ENCODE results near the gene RPTOR.

DNA sequence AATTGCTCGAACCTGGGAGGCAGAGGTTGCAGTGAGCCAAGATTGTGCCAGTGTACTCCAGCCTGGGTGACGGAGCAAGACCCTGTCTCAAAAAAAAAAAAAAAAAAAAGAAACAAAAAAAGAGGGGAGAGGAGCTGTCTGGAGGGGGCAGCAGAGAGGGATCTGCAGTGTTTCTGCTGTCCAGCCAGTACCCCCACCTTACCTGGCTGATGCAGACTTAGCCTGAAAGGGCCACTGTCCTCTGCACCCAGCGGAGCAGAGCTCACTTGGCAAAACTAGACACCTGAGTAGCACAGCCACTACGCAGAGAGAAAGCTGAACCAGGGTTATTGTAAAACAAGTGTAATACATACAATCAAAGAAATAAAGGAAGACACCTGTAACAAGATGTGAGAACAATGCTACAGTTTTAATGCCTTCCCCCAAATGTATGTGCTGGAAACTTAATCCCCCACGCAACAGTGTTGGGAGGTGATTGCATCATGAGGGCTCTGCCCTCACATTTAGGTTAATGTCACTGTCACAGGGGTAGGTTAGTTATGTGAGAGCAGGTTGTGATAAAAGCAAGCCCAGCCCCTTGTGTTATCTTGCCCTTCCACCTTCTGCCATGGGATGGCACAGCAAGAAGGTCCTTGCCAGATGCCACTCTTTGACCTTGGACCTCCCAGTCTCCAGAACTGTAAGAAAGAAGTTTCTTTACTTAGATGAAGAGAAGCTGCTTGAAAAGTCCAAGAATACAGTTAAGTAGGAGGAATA, 211.2 kb downstream of the RPTOR start:
- peak; percentile 38 for TF ChIP-seq POLR2A (IDR thresholded peaks at IDR 0.05; ENCODE audit: low read length)
- no peak for TF ChIP-seq GATA1 (IDR thresholded peaks at IDR 0.05; ENCODE audit: low read depth, low read length)

Data from erythroblast (primary cell).